Natural killer cell treated with Interleukin-12 subunit alpha and Interleukin-12 subunit beta and Interleukin-15 and Interleukin-18, amount 100 ng/mL, for 72 hours (primary cell): ENCODE measurements around the gene NXN. TPM values are rescaled to one million over a fixed set of nuclear protein-coding genes. Genes with fewer than 3 reads are reported as not detected.
"Not testable (repeated sequence)": the region's sequence is repeated elsewhere in the genome, so short reads cannot be mapped to it uniquely, and the experiment has no call there.

Experiments used
- ATAC-seq, 2 donors: fragments of 150-1000 bp; cut with Tn5 transposase in 1 of 2; sonication (Bioruptor Pico), chemical (Tn5 transposase) in 1 of 2; 2 replicates each; pipeline ENCODE4 v1.10.0; 2021
- DNase-seq: peaks from one replicate; pipeline ENCODE4 v3.0.0; 2022; ENCODE audit warnings: low spot score
- H3K27ac Mint-ChIP-seq, 2 donors: 1 replicate in 1 of 2; 2 replicates in 1 of 2; pipeline ENCODE4 v1.8.0; 2022; ENCODE audit warnings: mixed read lengths in 2 of 2, mild to moderate bottlenecking in 1 of 2, moderate library complexity in 1 of 2
- H3K27me3 Mint-ChIP-seq, 2 donors: 1 replicate in 1 of 2; 2 replicates in 1 of 2; pipeline ENCODE4 v1.8.0; 2022; ENCODE audit warnings: mixed read lengths in 2 of 2
- H3K36me3 Mint-ChIP-seq: one replicate; pipeline ENCODE4 v1.8.0; 2022; ENCODE audit warnings: mixed read lengths
- H3K4me1 Mint-ChIP-seq, 2 donors: 1 replicate in 1 of 2; 2 replicates in 1 of 2; pipeline ENCODE4 v1.8.0; 2022; ENCODE audit warnings: low read depth in 2 of 2, mixed read lengths in 2 of 2, mild to moderate bottlenecking in 1 of 2
- H3K4me3 Mint-ChIP-seq: one replicate; pipeline ENCODE4 v1.8.0; 2022; ENCODE audit warnings: mixed read lengths
- H3K9me3 Mint-ChIP-seq: 2 replicates; pipeline ENCODE4 v1.8.0; 2022; ENCODE audit warnings: mixed read lengths
- total RNA-seq, 2 donors: library from RNA; stranded (reverse); gene quantifications; one replicate each; pipeline ENCODE4 v1.2.3, GENCODE V29; 2022

The NXN gene
- total RNA-seq, 2 donors from 2014 or later = 0.61 to 0.69 TPM

- Mint-ChIP-seq H3K4me1 (peaks cover 27 to 30% of the 10 kb centered on the region in 2 donors), H3K27me3 (no peaks in the 10 kb centered on the region), H3K4me3 (no peak overlapping the region), H3K9me3 (no peaks in the 10 kb centered on the region), H3K36me3 (peaks cover 12% of the 10 kb centered on the region), H3K27ac (no peak overlapping the region)
- ATAC-seq (no peak), DNase-seq (no peak)
Measured at GRCh38 chr17:1002412-1002753, 22.8 kb upstream of the NXN start.

GRCh38 chr17:1001640-1002411, 22.2 kb upstream of the NXN start:
- H3K4me1 Mint-ChIP-seq = peaks cover 30 to 33% of the 10 kb centered on the region in 2 donors

GRCh38 chr17:1000597-1001461, 21.3 kb upstream of the NXN start:
- Mint-ChIP-seq H3K9me3 (no peaks in the 10 kb centered on the region), H3K36me3 (peaks cover 12% of the 10 kb centered on the region), H3K4me3 (no peak overlapping the region), H3K27me3 (no peaks in the 10 kb centered on the region), H3K4me1 (peaks cover 33 to 34% of the 10 kb centered on the region in 2 donors), H3K27ac (no peak overlapping the region)
- ATAC-seq (no peak), DNase-seq (no peak)

More at GRCh38 chr17:1001640-1002411, 22.2 kb upstream of the NXN start:
- H3K4me3 Mint-ChIP-seq = no peak overlapping the region
- H3K36me3 Mint-ChIP-seq = peaks cover 12% of the 10 kb centered on the region
- DNase-seq = no peak
- no peaks in the 10 kb centered on the region for H3K9me3 Mint-ChIP-seq
- no peak for ATAC-seq
- no peak overlapping the region for H3K27ac Mint-ChIP-seq
- H3K27me3 Mint-ChIP-seq = no peaks in the 10 kb centered on the region

- H3K36me3 Mint-ChIP-seq = peaks cover 25% of the 10 kb centered on the region
- H3K27ac Mint-ChIP-seq = peak overlapping the region; percentile 96 to 97
- peak overlapping the region; percentile 96 for H3K4me3 Mint-ChIP-seq
- no peak for ATAC-seq
- peaks cover 12% of the 10 kb centered on the region for H3K9me3 Mint-ChIP-seq
- H3K4me1 Mint-ChIP-seq = peaks cover 28 to 33% of the 10 kb centered on the region in 2 donors
- DNase-seq = no peak
- H3K27me3 Mint-ChIP-seq = no peaks in the 10 kb centered on the region
Measured at GRCh38 chr17:998111-998510, 18.5 kb upstream of the NXN start.

GRCh38 chr17:996554-997344, 17.2 kb upstream of the NXN start, which contains the start of gene TIMM22:
TIMM22 (plus strand) TSS chr17:997129; CDS start chr17:997143, 14 bp downstream.
- Mint-ChIP-seq H3K27me3 (no peaks in the 10 kb centered on the region), H3K4me1 (peaks cover 25% of the 10 kb centered on the region in 2 donors), H3K4me3 (peak within 1 kb of the TSS; percentile 96), H3K36me3 (peaks cover 20% of the 10 kb centered on the region), H3K9me3 (peaks cover 13% of the 10 kb centered on the region), H3K27ac (peak within 1 kb of the TSS; percentile 96 to 97)
- ATAC-seq = peak; percentile 98
- DNase-seq = peak; percentile 96

- peaks cover 15% of the 10 kb centered on the region for H3K36me3 Mint-ChIP-seq
- peaks cover 13% of the 10 kb centered on the region for H3K9me3 Mint-ChIP-seq
- H3K27me3 Mint-ChIP-seq, H3K4me3 Mint-ChIP-seq, DNase-seq, ATAC-seq, H3K27ac Mint-ChIP-seq: not testable (repeated sequence)
- H3K4me1 Mint-ChIP-seq = peaks cover 21 to 25% of the 10 kb centered on the region in 2 donors
Measured at GRCh38 chr17:995324-995723, 15.7 kb upstream of the NXN start.

GRCh38 chr17:992933-993332, 13.4 kb upstream of the NXN start:
- H3K27me3 Mint-ChIP-seq = no peaks in the 10 kb centered on the region
- peaks cover 7 to 10% of the 10 kb centered on the region in 2 donors for H3K4me1 Mint-ChIP-seq
- H3K9me3 Mint-ChIP-seq = peaks cover 13% of the 10 kb centered on the region
- ATAC-seq (no peak), DNase-seq (no peak)
- H3K27ac Mint-ChIP-seq = no peak overlapping the region
- peaks cover 13% of the 10 kb centered on the region for H3K36me3 Mint-ChIP-seq
- no peak overlapping the region for H3K4me3 Mint-ChIP-seq

GRCh38 chr17:988561-988960, 9.0 kb upstream of the NXN start:
- H3K9me3 Mint-ChIP-seq = peaks cover 6% of the 10 kb centered on the region
- no peak overlapping the region for H3K27ac Mint-ChIP-seq
- no peak overlapping the region for H3K4me3 Mint-ChIP-seq
- H3K27me3 Mint-ChIP-seq = no peaks in the 10 kb centered on the region
- no peaks in the 10 kb centered on the region for H3K4me1 Mint-ChIP-seq
- ATAC-seq = no peak
- no peak for DNase-seq
- H3K36me3 Mint-ChIP-seq = peaks cover 4% of the 10 kb centered on the region

- Mint-ChIP-seq H3K27ac (no peak overlapping the region), H3K36me3 (no peaks in the 10 kb centered on the region), H3K4me1 (no peaks in the 10 kb centered on the region), H3K4me3 (no peak overlapping the region), H3K9me3 (no peaks in the 10 kb centered on the region), H3K27me3 (no peaks in the 10 kb centered on the region)
- DNase-seq = no peak
- no peak for ATAC-seq
Measured at GRCh38 chr17:987931-988330, 8.4 kb upstream of the NXN start.

GRCh38 chr17:986322-986929, 6.8 kb upstream of the NXN start:
- Mint-ChIP-seq H3K4me3 (no peak overlapping the region), H3K27ac (no peak overlapping the region), H3K27me3 (no peaks in the 10 kb centered on the region), H3K36me3 (no peaks in the 10 kb centered on the region), H3K4me1 (no peaks in the 10 kb centered on the region), H3K9me3 (no peaks in the 10 kb centered on the region)
- no peak for ATAC-seq
- DNase-seq = no peak

GRCh38 chr17:983921-984320, 4.3 kb upstream of the NXN start:
- DNase-seq (no peak), ATAC-seq (no peak)
- no peaks in the 10 kb centered on the region for H3K27me3 Mint-ChIP-seq
- H3K36me3 Mint-ChIP-seq = no peaks in the 10 kb centered on the region
- H3K4me1 Mint-ChIP-seq = peaks cover 4 to 11% of the 10 kb centered on the region in 2 donors
- H3K4me3 Mint-ChIP-seq = no peak overlapping the region
- no peaks in the 10 kb centered on the region for H3K9me3 Mint-ChIP-seq
- H3K27ac Mint-ChIP-seq = no peak overlapping the region

- H3K36me3 Mint-ChIP-seq = no peaks in the 10 kb centered on the region
- no peaks in the 10 kb centered on the region for H3K9me3 Mint-ChIP-seq
Measured at GRCh38 chr17:981292-981658, 1.7 kb upstream of the NXN start.

More at GRCh38 chr17:981292-981658, 1.7 kb upstream of the NXN start:
- H3K27ac Mint-ChIP-seq = no peak overlapping the region
- DNase-seq = no peak
- no peak for ATAC-seq
- H3K4me1 Mint-ChIP-seq = peaks cover 8 to 16% of the 10 kb centered on the region in 2 donors
- peak overlapping the region; percentile 63 for H3K4me3 Mint-ChIP-seq
- peaks cover 11 to 20% of the 10 kb centered on the region in 2 donors for H3K27me3 Mint-ChIP-seq
